Limb (tissue), 2 donors: ENCODE measurements around the gene SYNJ2.

ENCODE experiments used
- DNase-seq, 2 donors: peaks; one replicate each; pipeline ENCODE4 v3.0.0-alpha.2; 2016; ENCODE audit errors: extremely low spot score in 2 of 2

SYNJ2 gene

GRCh38 chr6:158072083-158072721 lies 90.5 kb downstream of the SYNJ2 start:
- DNase-seq: peak; percentile 62 to 80

- no peak for DNase-seq
Measured at GRCh38 chr6:158073776-158074175, 92.1 kb downstream of the SYNJ2 start.

DNA sequence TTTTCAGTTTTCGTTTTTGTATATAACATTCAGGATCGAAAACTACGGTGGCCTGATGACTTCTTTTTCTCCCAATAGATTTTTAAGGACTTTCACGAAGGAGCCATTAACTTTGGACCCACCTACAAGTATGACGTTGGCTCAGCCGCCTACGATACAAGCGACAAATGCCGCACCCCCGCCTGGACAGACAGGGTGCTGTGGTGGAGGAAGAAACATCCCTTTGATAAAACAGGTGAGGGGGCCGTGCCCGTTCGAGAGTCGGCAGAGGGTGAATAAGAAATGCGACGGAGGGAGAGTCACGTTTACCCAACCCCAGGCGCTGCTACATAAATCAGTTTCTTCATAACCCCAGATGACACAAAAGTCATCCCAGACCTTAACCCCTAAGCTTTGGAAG lies 94.9 kb downstream of the SYNJ2 start:
- no peak for DNase-seq

- DNase-seq: no peak
Measured at GRCh38 chr6:158077676-158078075, 96.0 kb downstream of the SYNJ2 start.

GRCh38 chr6:158078320-158078719 lies 96.7 kb downstream of the SYNJ2 start:
- no peak for DNase-seq

GRCh38 chr6:158080849-158081656 lies 99.4 kb downstream of the SYNJ2 start:
- no peak for DNase-seq

GRCh38 chr6:158081657-158081935 lies 99.9 kb downstream of the SYNJ2 start:
- no peak for DNase-seq

DNA sequence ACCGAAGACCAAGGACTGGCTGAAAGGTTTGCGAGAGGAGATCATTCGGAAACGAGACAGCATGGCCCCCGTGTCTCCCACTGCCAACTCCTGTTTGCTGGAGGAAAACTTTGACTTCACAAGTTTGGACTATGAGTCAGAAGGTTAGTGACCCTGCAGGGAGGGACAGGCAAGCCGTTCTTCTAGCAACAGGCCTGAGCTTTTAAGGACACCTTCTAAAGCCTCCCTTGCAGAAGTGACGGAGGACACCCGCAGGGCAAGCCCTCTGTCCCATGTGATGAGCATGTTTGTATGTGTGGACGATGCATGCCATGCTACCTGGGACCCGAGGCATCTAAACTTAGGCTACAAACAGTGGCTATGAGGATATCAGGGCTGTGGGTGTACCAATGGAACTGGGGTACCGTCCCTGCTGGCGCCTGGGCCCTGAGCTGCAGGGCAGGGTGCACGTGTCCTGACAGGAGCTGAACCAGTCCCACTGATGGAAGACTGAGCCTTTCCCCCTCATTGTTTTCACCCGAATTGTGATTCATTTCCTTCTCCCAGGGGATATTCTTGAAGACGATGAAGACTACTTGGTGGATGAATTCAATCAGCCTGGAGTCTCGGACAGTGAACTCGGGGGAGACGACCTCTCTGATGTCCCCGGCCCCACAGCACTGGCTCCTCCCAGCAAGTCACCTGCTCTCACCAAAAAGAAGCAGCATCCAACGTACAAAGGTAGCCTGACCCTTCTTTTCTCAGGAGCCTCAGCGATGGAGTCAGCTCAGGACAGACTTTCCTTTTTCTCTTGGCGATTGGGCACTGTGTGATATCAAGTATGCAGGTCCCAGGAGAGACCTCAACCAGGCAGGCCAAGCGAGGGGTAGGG lies 102.0 kb downstream of the SYNJ2 start:
- no peak for DNase-seq

DNA sequence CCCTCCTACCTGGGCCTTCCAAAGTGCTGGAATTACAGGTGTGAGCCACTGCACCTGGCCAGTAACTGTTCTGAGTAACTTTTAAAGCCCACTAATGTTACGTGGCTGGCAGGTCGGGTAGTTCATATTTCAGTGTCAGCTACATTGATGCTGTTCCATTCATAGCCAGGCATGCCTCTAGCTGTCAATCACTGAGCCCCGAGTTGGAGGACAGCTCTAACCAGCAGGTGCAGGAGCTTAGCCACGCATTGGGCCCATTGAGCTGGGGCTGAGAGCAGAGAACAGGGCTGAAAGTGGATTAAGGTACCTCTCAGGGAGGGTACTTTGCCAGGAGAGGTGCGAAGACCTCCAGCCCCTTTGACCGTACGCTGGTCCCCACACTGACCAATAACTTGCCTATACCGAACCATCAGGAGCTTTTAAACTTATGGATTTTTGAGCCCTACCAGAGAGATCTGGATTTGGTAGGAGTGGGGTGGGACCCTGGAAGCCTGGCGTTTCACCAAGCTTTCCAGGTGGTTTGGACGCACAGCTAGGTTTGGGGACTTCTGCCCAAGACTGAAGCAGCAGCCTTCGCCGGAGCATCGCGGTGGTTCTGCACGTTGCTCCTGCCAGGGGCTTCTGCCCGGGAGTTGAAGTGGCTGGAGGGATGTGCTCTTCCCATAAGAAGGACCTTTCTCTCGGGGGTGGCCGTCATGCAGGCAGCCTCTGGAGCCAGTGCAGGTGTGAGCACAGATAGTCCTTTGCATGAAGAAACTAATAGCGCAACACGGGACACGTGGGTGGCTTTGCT lies 103.8 kb downstream of the SYNJ2 start:
- DNase-seq: no peak

DNA sequence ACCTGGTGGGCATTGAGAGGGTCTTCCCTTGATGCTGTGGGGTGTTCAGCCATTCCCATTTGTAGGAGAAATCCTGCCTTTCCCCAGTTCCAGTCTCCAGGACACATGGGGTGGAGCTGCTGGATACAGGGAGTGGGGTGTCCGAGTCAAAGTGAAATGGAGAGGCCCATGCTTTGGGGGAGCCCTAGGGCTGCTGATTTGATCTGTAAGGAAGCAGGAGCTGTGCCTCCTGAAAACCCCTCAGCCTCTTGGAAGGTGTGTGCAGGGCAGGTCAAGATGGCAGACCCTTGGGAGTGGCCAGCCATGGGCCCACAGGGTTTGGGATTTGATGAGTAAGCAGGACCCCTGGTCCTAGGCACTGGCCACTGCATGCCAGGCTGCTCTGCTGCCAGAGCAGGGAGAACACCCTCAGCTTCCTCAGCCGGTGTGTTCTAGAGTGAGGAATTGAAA lies 104.4 kb downstream of the SYNJ2 start:
- DNase-seq: no peak

GRCh38 chr6:158086504-158087223 lies 105.0 kb downstream of the SYNJ2 start:
- peak in 1 of 2 donors; percentile 59 for DNase-seq

- no peak for DNase-seq
Measured at GRCh38 chr6:158087224-158087867, 105.7 kb downstream of the SYNJ2 start.

GRCh38 chr6:158092806-158093205 lies 111.1 kb downstream of the SYNJ2 start:
- no peak for DNase-seq

DNA sequence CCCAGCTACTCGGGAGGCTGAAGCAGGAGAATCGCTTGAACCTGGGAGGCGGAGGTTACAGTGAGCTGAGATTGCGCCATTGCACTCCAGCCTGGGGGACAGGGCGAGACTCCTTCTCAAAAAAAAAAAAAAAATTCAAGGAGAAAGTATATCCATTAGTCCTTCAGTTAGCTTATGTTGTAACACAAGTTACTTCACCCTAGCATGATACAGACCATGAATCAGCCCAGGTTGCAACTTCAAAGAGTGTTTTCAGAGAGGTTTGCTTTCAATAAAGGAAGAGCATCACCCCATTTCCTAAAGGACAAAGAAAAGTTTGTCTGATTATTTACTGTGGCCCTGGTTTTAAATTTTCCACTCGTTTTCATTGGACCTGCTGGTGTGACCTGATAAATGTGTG lies 113.4 kb downstream of the SYNJ2 start:
- no peak for DNase-seq

- no peak for DNase-seq
Measured at GRCh38 chr6:158095671-158096070, 114.0 kb downstream of the SYNJ2 start.

DNA sequence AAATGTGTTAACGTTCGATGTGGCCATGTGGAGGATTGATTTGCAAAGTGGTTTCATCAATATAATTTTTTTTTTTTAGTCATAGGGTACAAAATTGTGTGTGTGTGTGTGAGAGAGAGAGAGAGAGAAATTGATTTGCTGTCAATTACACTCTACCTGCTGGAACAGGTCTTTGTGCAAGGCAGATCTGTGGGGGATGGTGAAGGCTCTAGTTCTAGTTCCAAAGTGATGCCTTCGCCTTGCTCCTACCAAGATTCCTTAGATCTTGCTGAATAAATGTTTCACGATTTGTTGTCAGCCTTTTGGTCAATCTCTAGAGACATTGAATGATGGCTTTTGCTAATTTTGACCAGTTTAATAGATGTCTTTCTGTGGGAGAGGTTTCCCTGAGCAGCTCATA lies 121.6 kb downstream of the SYNJ2 start:
- no peak for DNase-seq

GRCh38 chr6:158104696-158105095 lies 123.0 kb downstream of the SYNJ2 start:
- no peak for DNase-seq

DNA sequence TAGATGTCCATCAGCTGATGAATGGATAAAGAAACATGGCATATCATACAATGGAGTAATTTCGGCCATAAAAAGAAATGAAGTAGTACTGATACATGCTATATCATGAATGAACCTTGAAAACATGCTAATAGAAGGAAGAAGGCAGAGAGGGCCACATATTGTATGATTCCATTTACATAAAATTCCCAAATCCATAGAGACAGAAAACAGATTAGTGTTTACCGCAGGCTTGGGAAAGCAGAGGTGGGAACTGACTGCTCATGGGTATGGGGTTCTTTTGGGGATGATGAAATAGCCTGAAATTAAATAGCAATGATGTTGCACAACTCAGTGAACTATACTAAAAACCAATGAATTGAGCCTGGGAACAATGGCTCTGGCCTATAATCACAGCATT lies 128.1 kb downstream of the SYNJ2 start:
- DNase-seq: no peak

GRCh38 chr6:158110986-158111385 lies 129.3 kb downstream of the SYNJ2 start:
- no peak for DNase-seq

DNA sequence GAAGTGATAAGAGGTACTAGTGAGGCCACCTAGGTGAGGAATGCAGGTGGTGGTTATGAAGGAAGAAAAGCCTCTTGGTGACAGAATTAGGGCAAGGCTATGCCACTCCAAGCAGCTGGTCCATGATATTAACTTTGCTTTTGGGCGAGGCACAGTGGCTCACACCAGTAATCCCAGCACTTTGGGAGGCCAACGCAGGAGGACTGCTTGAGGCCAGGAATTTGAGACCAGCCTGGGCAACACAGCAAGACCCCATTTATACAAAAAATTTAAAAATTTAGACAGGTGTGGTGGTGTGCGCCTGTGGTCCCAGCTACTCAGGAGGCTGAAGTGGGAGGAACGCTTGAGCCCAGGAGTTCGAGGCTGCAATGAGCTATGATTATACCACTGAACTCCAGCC lies 130.3 kb downstream of the SYNJ2 start:
- no peak for DNase-seq
